Sigmoid colon (tissue), 7 donors: ENCODE measurements around the gene RALA. TPM values are rescaled to one million over a fixed set of nuclear protein-coding genes. Genes with fewer than 3 reads are reported as not detected.

Experiments used
- DNase-seq: peaks from one replicate; pipeline ENCODE4 v3.0.0-alpha.2; 2019
- H3K27ac ChIP-seq, 4 donors: fragments of 200-600 bp; sonication (generic); one replicate each; pipeline ENCODE4 v1.5.1; 2016 to 2019; ENCODE audit warnings: mild to moderate bottlenecking in 1 of 4
- H3K27me3 ChIP-seq, 3 donors: fragments of 200-600 bp; sonication (generic); one replicate each; pipeline ENCODE4 v1.5.1; 2019; ENCODE audit warnings: mild to moderate bottlenecking in 1 of 3
- H3K36me3 ChIP-seq, 4 donors: fragments of 200-600 bp; sonication (generic); one replicate each; pipeline ENCODE4 v1.5.1; 2016 to 2019
- H3K4me1 ChIP-seq, 4 donors: fragments of 200-600 bp; sonication (generic); one replicate each; pipeline ENCODE4 v1.5.1; 2017 to 2019
- H3K4me3 ChIP-seq, 4 donors: fragments of 200-600 bp; sonication (generic); one replicate each; pipeline ENCODE4 v1.5.1; 2017 to 2019; ENCODE audit warnings: mild to moderate bottlenecking in 2 of 4, moderate library complexity in 1 of 4
- H3K9me3 ChIP-seq, 4 donors: fragments of 200-600 bp in 3 of 4; sonication (generic) in 3 of 4; one replicate each; pipeline versions ENCODE4 v1.5.1 to v1.6.1; 2013 to 2019
- EP300 ChIP-seq, 4 donors: sonication (generic); formaldehyde crosslinking; IDR thresholded peaks; one replicate each; pipeline ENCODE4 v1.6.1; 2017; ENCODE audit warnings: antibody characterized with exemption in 4 of 4
- POLR2A ChIP-seq, 2 donors: fragments of 450-650 bp; IDR thresholded peaks; one replicate each; pipeline ENCODE4 v1.6.1; 2016; ENCODE audit warnings: antibody characterized with exemption in 2 of 2, mild to moderate bottlenecking in 2 of 2, moderate library complexity in 2 of 2
- POLR2AphosphoS5 ChIP-seq, 4 donors: sonication (generic); formaldehyde crosslinking; IDR thresholded peaks; one replicate each; pipeline ENCODE4 v1.6.1; 2017; ENCODE audit warnings: antibody characterized with exemption in 4 of 4
- WGBS, 2 donors: extraction: QIAGEN DNeasy Blood & Tissue Kit; methylation state at CpG; one replicate each; pipeline ENCODE4 v1.1.7; 2013; 5-methylcytosine and 5-hydroxymethylcytosine counted together
- intact Hi-C: fragments of 100-400 bp; cut with DNase I; formaldehyde crosslinking; loops from one replicate; pipeline ENCODE4 v1.15.1; 2023
- polyA plus RNA-seq, 3 donors: library from polyadenylated mRNA; stranded (reverse); fragments of 200-250 nt; gene quantifications; one replicate each; pipeline ENCODE4 v1.2.3, GENCODE V29; 2013
- total RNA-seq, 4 donors: library from RNA; depleted of rRNA; stranded (reverse); fragments of >200 nt; gene quantifications; one replicate each; pipeline ENCODE4 v1.1.0, GENCODE V29; 2016
- TF ChIP-seq, protein P1 (sequence below), 4 experiments: fragments of 450-650 bp in 3 of 4; fragments of 200-600 bp in 1 of 4; IDR thresholded peaks; one replicate each; pipeline ENCODE4 v1.5.1; 2016 to 2019; ENCODE audit warnings: antibody characterized with exemption in 4 of 4, mild to moderate bottlenecking in 3 of 4, moderate library complexity in 2 of 4
- donor health status: healthy with polysubstance abuse.
- donor health status: Bipolar disorder and iron deficiency.
- donor health status: healthy.

The RALA gene
- total and polyA plus RNA-seq, 7 donors, result 11.5 to 68.0 (median 19.6) TPM

DNA sequence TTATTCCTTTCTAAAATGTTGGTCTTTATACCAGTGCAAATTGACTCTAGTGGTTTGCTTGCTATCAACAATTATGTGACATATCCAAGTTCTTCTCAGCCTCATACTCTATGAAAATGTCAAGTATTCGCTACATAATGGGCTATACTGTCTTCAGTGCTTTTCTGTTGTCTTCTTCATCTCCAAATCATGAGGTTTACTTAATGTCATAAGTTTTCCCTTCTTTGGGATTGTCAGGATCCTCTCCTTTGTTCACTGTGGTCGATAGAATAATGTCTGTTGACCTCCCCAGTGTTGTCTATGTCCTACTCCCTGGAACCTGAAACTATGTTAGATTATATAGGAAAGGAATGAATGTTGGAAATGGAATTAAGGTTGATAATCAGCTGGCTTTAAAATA is 16.4 kb upstream of the RALA start:
- no peaks in the 10 kb centered on the region for H3K9me3 ChIP-seq
- intact Hi-C loops, result no loop called here
- TF ChIP-seq EP300 (IDR thresholded peaks at IDR 0.05) (no peak), POLR2AphosphoS5 (IDR thresholded peaks at IDR 0.05) (no peak)
- TF ChIP-seq, protein P1, sequence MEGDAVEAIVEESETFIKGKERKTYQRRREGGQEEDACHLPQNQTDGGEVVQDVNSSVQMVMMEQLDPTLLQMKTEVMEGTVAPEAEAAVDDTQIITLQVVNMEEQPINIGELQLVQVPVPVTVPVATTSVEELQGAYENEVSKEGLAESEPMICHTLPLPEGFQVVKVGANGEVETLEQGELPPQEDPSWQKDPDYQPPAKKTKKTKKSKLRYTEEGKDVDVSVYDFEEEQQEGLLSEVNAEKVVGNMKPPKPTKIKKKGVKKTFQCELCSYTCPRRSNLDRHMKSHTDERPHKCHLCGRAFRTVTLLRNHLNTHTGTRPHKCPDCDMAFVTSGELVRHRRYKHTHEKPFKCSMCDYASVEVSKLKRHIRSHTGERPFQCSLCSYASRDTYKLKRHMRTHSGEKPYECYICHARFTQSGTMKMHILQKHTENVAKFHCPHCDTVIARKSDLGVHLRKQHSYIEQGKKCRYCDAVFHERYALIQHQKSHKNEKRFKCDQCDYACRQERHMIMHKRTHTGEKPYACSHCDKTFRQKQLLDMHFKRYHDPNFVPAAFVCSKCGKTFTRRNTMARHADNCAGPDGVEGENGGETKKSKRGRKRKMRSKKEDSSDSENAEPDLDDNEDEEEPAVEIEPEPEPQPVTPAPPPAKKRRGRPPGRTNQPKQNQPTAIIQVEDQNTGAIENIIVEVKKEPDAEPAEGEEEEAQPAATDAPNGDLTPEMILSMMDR (IDR thresholded peaks at IDR 0.05), result no peak
- peaks cover 0 to 41% (median 0%) of the 10 kb centered on the region in 3 donors for H3K27me3 ChIP-seq
- 93 to 97% methylated on average over 2 of the region's 2 CpGs for WGBS, 2 donors
- DNase-seq, result no peak
- H3K36me3 ChIP-seq, result no peaks in the 10 kb centered on the region
- H3K4me3 ChIP-seq, result no peak overlapping the region
- H3K4me1 ChIP-seq, result peaks cover 0 to 7% (median 0%) of the 10 kb centered on the region in 4 donors
- H3K27ac ChIP-seq, result no peak overlapping the region

DNA sequence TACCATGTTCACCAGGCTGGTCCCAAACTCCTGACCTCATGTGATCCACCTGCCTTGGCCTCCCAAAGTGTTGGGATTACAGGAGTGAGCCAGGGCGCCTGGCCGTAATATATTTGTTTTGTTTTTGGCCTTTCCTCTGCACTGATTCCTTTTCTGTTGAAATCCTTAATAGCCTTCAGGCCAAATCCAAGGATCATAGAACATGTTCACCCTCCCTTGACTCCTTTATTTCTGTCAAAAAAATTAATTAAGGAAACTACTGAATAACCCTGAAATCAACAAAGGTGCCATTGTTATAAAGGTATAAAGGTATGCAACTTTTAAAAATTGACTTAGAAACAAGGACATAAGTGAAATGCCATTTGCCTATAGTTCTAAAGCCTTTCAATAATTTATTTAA is 15.5 kb upstream of the RALA start:
- H3K4me1 ChIP-seq, result peaks cover 0 to 7% (median 0%) of the 10 kb centered on the region in 4 donors
- intact Hi-C loops, result no loop called here
- WGBS, 2 donors, result 98% methylated on average over 2 of the region's 2 CpGs
- no peaks in the 10 kb centered on the region for H3K36me3 ChIP-seq
- H3K4me3 ChIP-seq, result no peak overlapping the region
- H3K27ac ChIP-seq, result no peak overlapping the region
- TF ChIP-seq, protein P1 (IDR thresholded peaks at IDR 0.05), result no peak
- TF ChIP-seq POLR2AphosphoS5 (IDR thresholded peaks at IDR 0.05) (no peak), POLR2A (IDR thresholded peaks at IDR 0.05) (no peak), EP300 (IDR thresholded peaks at IDR 0.05) (no peak)
- H3K9me3 ChIP-seq, result no peaks in the 10 kb centered on the region
- DNase-seq, result no peak
- H3K27me3 ChIP-seq, result peaks cover 0 to 46% (median 0%) of the 10 kb centered on the region in 3 donors

GRCh38 chr7:39608278-39608677 is 15.1 kb upstream of the RALA start:
- Histone ChIP-seq H3K27me3 (peaks cover 0 to 46% (median 0%) of the 10 kb centered on the region in 3 donors), H3K9me3 (no peaks in the 10 kb centered on the region), H3K36me3 (no peaks in the 10 kb centered on the region), H3K4me3 (no peak overlapping the region), H3K4me1 (peaks cover 0 to 7% (median 0%) of the 10 kb centered on the region in 4 donors), H3K27ac (no peak overlapping the region)
- WGBS, 2 donors, result 61 to 79% methylated on average over 3 of the region's 3 CpGs
- TF ChIP-seq EP300 (IDR thresholded peaks at IDR 0.05) (no peak), POLR2AphosphoS5 (IDR thresholded peaks at IDR 0.05) (no peak), POLR2A (IDR thresholded peaks at IDR 0.05) (no peak)
- TF ChIP-seq, protein P1 (IDR thresholded peaks at IDR 0.05), result no peak
- intact Hi-C loops, result no loop called here
- no peak for DNase-seq

- peaks cover 0 to 7% (median 0%) of the 10 kb centered on the region in 4 donors for H3K4me1 ChIP-seq
- peak overlapping the region in 3 of 4 donors; percentile 21 to 35 (median 32) for H3K4me3 ChIP-seq
- H3K27ac ChIP-seq, result peak overlapping the region in 1 of 4 donors; percentile 26
- 10 to 19% methylated on average over 36 of the region's 36 CpGs for WGBS, 2 donors
- TF ChIP-seq, protein P1 (IDR thresholded peaks at IDR 0.05), result no peak
- no peak for TF ChIP-seq POLR2A (IDR thresholded peaks at IDR 0.05)
- TF ChIP-seq EP300 (IDR thresholded peaks at IDR 0.05), result no peak
- no peak for TF ChIP-seq POLR2AphosphoS5 (IDR thresholded peaks at IDR 0.05)
- no peaks in the 10 kb centered on the region for H3K9me3 ChIP-seq
- no peak for DNase-seq
- H3K27me3 ChIP-seq, result peaks cover 0 to 50% (median 0%) of the 10 kb centered on the region in 3 donors
- H3K36me3 ChIP-seq, result no peaks in the 10 kb centered on the region
- intact Hi-C loops, result no loop called here
Measured at GRCh38 chr7:39609113-39609934, 14.0 kb upstream of the RALA start.
